HG02798 (cell line): ENCODE measurements around the gene RALGPS2.

ENCODE experiments used
- ATAC-seq: cut with Tn5 transposase; IDR thresholded peaks from one replicate; pipeline ENCODE4 v1.9.1; 2021; ENCODE audit warnings: mild to moderate bottlenecking; ENCODE audit not compliant: unreplicated experiment, poor library complexity

Gene RALGPS2

DNA sequence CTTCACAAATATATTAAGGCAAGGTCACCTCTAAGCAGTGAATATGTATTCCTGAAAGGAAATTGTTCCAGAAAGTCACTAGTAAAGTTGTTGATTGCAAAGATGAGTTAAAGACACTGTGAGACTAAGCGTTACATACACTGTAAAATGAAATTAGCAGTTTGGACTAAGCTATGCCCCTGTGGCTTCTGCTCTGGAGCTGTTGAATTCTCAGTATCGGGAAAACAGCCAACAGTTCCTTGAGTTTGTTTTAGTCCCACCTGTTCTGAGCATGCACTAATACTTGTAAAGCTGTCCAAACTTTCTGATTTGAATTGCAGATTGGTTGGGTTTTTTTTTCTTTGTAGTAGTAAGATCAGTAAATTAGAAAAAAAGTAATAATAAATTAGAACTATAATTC, 124.9 kb downstream of the RALGPS2 start:
- no peak for ATAC-seq

DNA sequence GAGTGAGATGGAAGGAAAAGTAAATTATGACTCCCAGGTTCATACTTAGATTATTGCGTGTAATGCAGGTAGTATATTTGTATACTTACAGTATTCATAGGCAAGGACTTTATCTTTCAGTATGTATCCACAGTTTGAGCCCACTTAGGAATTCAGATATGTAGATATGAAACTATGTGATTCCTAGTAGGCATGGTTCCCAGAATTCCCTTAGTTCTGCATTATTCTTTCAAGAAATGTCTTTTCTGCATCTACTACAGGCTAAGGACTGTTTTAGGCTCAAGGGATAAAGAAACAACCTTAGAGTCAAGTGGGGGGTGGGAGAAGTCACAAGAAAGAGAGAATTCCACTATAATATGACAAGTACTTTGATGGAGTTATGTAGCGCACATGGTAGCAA, 132.1 kb downstream of the RALGPS2 start:
- no peak for ATAC-seq

DNA sequence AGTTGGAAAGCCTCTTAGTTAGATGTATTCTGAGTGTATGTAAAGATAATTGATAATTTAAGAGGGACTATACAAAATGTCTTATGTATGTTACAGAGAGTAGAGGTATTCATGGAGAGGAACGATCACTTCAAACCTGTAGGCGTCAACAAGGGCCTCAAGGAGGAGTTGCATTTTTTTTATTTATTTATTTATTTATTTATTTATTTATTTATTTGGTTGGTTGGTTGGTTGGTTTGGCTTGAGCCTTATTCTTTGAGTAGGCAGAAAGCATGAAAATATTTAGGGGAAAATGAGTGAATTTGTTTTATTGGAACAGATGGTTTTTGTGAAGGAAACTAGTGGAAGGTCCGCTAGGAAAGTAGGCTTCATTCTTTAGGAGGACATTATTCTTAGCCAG, 137.4 kb downstream of the RALGPS2 start:
- ATAC-seq: no peak

DNA sequence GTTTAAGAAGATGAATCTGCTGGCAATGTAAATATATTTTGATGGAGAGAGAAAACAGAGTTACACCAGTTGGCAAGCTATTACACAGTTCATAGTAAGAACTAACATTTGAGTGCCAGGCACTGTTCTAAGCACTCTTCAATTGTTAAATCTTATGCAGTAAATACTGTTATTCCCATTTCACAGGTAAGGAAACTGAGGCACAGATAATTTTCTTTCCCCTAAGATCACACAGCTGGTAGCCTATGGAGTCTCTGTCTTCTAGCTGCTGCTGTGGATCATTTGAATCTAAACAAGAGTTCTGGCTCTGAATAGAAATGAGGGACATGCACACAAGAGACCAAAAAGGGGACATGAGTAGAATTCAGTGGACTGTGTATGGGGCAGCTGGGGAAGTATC, 137.8 kb downstream of the RALGPS2 start:
- ATAC-seq: no peak

DNA sequence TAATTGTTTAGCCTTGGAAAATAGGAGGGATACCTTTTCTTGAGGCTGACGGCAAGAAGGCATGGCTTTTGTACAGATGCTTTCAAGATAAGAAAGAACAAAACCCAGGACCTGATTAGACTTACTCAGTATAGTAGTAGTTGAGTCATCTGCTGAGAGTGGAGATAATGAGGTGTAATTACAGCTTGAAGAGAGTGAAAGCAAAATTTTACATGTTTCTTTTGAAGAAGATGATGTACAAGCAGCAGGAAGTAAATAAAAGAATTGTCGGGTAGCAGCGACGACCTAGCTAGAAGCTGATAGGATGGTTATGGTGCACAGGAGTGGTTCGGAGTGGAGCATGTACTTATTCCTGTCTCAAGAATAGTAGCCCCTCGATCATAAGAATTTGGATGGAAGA, 139.3 kb downstream of the RALGPS2 start:
- ATAC-seq: no peak

DNA sequence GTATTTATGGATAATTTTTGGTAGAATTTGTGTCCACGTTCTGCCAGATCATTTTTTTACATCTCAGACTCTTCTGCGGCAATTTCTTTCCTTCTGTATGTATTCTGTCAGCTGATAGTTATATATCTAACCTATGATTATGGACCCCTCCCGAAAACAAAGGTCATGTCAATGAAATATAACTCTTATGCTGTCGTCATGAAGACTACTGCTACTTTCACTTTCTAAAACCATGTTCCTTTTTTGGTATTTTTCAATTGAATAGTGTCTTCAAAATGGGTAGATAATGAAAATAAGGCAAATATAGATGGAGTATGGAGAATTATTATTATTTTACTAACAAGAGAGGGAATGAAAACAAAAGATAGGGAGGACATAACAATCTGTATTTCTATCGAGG, 142.6 kb downstream of the RALGPS2 start:
- no peak for ATAC-seq

DNA sequence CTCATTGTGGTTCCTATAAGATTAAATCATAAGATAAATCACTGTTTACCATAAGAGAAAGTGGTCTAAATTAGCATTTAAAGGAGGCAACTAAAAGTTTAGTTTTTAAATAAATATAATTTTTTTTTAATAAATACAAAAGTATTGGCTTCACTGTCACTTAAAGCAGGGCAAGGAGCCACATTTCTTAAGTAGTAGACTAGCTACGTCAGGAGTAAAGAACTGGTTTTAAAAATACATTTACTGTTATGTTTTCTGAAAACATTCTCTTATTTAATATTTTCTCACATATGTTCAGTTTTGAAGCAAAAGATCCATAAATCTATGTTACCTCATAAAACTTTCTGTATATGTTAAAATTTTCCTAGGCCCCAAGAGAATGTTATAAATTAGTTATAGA, 143.7 kb downstream of the RALGPS2 start:
- no peak for ATAC-seq

DNA sequence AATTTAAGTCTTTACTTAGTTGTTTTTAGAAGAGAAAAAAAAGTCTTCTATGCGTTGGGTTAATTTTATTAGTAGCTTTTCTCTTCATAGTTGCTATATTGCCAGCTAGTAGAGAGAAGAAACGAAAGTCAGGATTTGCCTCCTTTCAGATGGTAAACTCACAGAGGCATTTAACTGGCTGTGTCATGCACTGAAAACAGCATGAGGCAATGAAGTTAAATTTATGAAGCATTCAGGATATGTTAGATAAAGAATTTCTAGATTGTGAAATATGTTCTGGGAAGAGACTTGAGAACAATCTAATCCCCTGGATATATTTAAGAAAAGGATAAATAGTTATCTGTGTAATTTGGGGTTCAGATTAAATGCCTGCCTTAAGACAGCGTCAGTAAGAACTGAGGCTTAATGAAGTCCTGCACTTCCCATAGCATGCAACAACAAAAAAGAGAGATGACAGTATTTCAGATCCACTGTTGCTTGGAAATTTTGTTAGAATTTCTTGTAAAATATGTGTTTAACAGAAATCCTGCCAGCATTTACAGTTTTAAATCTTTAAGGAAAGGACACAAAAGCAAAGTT, 144.2 kb downstream of the RALGPS2 start:
- no peak for ATAC-seq

DNA sequence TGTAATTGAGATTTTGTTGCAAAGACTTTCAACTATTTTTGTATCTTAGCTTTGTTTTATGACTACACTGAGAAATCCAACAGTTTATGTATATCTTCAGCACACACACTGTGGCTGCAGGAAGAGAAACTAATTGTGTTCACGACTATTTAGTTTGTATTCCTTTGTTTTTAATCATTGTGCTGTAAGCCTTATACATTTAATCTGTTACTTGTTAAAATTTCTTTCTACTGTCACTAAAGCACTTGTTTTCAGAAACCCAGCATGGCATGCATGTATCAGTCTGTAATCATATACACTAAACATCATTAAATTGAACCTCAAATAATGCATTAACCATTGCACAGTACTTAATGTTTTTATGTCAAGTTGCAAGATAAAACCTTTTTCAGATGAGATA, 145.2 kb downstream of the RALGPS2 start:
- no peak for ATAC-seq

DNA sequence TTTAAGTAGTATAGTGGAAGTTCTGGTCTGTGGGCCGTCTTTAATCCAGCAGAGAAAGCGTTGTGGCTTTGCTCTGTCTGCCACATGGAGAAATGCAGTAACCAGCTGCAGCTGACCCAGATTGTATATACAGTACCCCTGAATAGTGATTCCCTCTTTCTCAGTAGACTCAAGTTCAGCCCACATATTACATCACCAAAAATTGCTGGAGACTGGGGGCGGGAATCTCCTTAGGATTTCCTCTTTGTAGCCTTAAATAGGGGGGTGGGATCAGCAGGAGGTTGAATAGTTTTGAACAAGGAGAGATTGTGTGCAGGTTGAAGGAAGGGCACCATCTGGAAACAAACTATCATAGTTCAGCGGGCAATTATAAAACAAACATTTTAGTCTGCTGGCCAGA, 145.9 kb downstream of the RALGPS2 start, which contains the start of gene ANGPTL1:
Gene ANGPTL1, minus strand, starts transcription at position 134 of the 400 bp plus-strand sequence. CDS start 5,301 bp downstream, outside the sequence.
- ATAC-seq: no peak

DNA sequence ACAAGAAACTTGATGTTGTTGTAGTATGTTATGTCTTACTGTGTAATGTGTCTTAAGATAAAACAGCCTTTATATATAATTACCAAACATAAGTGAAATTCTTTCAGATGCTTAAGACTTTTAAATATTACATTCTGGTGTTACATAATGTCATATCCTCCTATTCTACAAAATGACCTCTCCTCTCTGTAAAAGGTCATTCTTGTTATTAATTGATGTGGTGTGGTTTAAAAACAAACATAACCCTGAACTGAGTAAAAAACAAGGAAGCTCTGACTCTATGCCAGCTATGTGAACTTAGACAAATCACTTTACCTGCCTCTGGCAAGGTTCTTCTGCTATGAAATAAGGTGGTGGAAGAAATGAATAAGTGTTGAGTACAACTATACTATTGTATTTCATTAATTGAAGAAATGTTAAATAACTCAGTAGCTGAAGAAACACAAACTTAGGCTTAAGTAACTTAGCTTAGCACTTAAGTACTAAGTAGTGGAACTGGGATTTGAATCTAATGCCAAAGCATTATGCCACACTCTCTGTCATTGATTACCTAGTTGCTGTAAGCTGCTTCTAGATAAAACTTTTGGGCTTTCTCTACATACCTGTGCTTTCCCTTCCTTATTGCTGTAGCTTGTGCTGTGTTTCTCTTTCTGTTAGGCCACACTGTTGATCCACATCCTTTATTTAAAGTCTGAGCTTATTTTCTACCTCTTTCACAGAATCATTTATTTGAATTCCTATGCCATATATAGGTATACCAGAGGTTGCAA, 146.7 kb downstream of the RALGPS2 start:
- no peak for ATAC-seq

DNA sequence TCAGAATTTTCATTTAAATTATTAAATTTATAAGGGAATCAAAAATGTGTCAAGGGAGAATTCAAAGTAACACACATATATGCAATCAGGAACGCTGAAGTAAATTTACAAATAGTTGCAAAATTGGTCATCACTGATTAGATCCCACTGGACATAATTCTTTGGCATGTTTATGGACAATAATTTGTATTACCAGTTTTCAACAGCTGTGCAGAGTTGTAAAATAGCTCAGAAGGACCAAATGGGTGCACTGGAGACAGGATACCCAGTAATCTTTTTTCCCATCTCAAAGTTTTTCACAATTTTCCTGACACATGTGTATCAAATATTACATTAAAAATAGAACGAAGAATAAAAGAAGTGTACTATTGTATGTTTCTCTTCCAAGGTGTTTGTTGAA, 149.9 kb downstream of the RALGPS2 start:
- no peak for ATAC-seq

DNA sequence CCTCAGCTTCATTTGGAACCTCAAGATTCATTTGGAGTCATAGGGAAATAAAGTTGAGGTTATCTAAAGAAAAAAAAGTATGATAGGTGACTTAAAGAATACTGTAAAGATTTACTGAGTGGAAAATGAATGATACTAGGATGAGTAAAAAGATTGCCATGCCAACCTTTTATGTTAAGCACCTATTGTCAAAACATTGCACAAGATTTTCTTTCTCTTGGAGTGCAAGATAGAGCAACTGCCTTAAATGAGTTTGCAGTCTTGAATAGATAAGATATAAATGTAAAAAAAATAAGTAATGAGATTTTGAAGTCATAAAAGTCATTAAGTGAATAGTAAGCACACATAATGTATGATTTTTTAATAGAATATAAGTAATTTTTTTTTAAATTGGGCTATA, 150.9 kb downstream of the RALGPS2 start:
- ATAC-seq: no peak

DNA sequence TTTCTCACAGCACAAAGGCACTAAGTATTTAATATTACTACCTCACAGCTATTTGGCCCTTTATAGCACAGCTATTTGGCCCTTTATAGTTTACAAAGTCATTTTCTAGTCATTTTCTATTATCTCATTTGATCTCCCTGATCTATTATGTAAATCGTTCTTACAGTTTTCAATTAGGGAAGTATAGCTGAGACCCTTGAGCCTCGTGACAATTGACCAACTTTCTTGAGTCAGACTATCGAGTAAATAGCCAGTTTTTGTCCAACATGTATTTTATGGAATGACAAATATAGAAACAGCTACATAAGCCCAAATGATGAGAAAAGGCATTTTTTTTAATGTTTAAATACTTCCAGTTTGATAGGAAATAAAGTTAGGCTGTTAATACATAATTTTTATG, 152.9 kb downstream of the RALGPS2 start:
- ATAC-seq: no peak

DNA sequence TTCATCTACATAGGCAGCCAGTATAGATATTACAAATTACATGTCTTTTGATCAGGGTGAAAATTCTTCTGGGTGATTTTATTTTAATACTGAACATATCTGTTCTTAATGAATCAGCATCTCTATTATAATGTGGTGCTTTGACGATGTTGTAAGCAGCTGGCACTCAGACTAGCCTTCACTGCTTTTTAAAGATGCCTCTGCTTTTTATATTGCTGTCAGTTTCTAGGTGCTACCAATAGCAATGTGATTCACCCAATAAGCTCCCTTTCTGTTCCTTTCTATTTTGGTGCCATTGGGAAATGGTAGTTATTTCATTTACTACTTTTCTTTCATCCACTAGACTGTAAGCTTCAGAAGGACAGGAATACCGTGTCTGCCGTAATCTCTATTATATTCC, 156.9 kb downstream of the RALGPS2 start:
- ATAC-seq: no peak

DNA sequence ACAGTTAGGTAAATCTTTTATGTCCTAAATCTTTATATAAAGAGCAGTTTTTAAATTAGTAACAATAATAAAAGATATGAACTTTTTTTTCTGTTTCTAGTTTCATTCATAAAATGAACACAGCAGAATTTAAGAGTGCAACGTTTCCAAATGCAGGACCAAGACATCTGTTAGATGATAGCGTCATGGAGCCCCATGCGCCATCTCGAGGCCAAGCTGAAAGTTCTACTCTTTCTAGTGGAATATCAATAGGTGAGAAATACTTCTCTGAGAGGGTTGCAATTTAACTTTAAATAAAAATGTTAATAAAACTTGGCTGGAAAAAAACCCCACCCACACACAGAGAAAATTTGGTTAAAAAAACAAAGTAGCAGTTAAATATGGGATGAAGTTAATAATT, 160.8 kb downstream of the RALGPS2 start:
- ATAC-seq: no peak

DNA sequence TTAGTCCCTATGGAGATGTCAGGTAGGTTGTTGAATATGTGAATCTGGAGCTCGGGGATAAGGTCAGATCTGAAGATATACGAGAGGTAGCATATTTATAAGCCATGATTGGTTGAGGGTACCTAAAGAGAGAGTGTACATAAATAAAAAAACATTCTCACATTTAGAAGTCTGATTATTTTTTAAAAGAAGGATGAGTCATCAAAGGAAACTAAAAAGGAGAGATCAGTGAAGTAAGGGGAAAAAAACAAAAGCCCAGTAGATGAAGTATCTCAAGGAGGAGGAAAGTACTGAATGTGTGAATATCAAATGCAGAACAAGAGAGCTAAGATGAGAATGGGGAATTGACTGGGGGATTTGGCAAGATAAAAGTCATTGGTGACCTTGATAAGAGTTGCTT, 161.5 kb downstream of the RALGPS2 start:
- no peak for ATAC-seq

DNA sequence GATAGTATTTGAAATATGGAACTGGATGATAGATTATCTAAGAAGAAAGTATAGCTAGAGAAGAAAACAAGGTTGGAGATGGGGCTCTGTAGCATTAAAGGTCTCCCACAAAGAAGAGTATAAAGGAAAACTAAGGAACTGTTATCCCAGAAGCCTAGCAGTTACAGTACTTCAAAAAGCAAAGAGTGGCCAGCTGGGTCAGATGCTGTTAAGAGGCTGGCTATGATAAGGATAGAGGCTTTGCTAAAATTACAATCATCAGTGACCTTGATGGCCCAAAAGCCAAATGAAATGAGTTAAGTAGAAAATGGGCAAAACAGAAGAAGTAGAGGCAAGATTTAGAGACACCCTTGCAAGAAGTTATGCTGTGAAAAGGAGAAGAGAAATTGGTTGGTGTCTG, 170.9 kb downstream of the RALGPS2 start:
- no peak for ATAC-seq

DNA sequence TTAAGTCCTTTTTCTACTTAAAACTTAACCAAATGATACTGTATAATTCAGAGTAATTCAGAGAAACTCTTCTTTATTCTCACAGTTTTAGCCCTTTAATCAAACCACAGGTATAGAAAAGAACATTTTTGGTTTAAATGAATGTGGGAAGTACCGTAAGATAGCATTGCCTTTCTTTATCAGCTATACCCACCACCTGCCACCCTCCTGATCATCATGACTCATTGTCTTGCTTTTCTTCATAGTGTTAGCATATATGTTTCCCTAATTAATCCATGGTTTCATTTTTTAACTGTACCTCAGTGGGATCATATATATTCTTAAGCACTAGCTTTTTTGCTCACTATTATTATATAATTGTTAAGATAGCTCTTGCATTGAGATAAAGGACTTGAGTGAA, 173.4 kb downstream of the RALGPS2 start:
- ATAC-seq: no peak

DNA sequence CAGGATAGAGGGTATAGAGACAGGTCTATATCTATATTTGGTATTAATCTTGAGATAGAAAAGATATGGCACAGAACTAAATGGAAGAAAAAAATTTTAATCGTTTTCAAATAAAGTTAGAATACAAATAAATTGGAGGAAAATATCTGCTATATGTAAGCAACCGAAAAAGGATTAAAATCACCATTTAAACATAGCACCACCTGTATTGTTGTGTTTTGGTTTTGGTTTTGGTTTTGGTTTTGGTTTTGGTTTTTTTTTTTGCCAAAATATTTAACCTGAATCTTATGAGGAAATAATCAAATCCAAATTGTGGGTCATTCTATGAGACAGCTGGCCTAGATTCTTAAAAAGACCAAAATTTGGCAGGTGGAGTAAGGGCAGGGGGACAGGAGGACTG, 174.4 kb downstream of the RALGPS2 start:
- no peak for ATAC-seq

DNA sequence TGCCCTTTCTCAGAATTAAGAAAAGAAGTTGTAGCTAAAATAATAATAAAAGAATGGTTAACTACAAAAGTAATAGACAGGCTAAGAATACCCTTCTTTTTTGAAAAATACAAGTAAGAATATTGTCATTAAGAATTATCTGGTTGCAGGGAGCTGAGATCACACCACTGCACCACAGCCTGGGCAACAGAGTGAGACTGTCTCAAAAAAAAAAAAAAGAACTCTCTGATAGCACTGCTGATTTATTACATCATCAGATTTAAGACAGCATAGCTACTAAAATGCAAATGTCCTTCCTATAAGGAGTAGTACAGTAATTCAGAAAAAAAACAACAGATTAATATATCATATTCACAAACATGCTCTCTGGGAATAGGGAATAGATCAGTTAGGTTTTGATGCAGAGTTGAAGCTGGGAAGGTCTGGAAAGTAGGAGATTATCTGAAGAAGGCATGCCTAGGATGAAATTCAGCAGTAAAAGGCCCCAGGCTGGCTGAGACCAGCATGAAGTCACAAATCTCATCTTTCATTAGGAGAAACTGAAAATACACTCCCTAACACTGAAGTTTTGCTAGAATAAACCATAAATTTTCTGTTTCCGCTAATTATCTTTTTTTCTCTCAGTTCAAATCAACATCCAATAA, 176.6 kb downstream of the RALGPS2 start:
- no peak for ATAC-seq

DNA sequence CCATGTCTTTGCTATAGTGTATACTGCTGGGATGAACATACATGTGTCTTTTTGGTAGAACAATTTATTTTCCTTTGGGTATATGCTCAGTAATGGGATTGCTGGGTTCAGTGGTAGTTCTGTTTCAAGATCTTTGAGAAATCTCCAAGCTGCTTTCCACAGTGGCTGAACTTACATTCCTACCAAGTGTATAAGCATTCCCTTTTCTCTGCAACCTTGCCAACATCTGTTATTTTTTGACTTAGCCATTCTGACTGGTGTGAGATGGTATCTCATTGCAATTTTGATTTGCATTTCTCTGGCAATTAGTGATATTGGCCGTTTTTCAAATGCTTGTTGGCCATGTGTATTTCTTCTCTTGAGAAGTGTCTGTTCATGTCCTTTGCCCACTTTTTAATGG, 183.3 kb downstream of the RALGPS2 start:
- no peak for ATAC-seq
